WI38 (cell line): Measurements from ENCODE around the gene GADL1.

Experiments used
- H3K4me3 ChIP-seq: 2 replicates; pipeline ENCODE4 v1.5.1; 2011; ENCODE audit warnings: low read depth, mild to moderate bottlenecking, control low read depth, low read length
- TF ChIP-seq, protein P1 (sequence below): IDR thresholded peaks from 2 replicates; pipeline ENCODE4 v1.5.1; 2012; ENCODE audit warnings: low read depth, mild to moderate bottlenecking, control low read depth, low read length

GADL1 gene

DNA sequence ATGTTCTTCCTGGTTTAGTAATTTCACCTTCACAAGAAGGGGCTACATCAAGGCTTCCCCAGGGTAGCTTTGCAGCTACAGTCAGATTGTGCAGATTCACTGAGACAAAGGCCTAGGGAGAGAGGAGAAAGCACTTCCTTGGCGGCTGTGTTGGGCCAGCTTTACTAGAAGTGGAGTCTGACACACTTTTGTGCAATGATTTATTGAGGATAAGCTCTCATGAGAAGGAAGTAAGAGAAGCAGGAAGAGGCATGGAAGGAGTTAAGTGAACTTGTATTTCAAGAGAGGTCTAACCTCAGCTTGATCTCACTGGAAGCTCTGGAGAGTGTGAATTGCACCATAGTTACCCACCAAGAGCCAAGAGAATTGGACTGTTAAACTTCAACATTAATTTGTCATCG, 209.2 kb downstream of the GADL1 start:
- no peak overlapping the region for H3K4me3 ChIP-seq

DNA sequence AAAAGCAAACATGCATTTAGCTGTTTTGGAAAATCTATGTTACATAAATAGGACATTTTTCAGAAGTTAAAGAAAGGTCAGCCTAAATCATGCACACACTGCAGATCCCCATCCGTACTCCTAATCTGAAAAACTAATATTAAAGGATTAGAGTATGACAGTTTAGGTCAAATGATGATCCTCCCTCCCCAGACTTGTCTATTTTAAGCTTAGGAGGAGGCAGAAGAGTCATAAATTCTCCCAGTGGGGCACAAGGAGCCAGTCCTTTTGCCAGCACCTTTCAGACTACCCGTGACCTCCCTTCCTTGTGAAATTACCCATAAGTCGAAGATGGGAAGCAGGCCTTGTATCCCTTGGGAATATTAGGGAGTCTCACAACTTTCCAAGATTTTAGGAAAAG, 210.1 kb downstream of the GADL1 start:
- TF ChIP-seq, protein P1, sequence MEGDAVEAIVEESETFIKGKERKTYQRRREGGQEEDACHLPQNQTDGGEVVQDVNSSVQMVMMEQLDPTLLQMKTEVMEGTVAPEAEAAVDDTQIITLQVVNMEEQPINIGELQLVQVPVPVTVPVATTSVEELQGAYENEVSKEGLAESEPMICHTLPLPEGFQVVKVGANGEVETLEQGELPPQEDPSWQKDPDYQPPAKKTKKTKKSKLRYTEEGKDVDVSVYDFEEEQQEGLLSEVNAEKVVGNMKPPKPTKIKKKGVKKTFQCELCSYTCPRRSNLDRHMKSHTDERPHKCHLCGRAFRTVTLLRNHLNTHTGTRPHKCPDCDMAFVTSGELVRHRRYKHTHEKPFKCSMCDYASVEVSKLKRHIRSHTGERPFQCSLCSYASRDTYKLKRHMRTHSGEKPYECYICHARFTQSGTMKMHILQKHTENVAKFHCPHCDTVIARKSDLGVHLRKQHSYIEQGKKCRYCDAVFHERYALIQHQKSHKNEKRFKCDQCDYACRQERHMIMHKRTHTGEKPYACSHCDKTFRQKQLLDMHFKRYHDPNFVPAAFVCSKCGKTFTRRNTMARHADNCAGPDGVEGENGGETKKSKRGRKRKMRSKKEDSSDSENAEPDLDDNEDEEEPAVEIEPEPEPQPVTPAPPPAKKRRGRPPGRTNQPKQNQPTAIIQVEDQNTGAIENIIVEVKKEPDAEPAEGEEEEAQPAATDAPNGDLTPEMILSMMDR = no peak
- H3K4me3 ChIP-seq = no peak overlapping the region

More for the DNA sequence above, 209.2 kb downstream of the GADL1 start:
- TF ChIP-seq, protein P1 = no peak

DNA sequence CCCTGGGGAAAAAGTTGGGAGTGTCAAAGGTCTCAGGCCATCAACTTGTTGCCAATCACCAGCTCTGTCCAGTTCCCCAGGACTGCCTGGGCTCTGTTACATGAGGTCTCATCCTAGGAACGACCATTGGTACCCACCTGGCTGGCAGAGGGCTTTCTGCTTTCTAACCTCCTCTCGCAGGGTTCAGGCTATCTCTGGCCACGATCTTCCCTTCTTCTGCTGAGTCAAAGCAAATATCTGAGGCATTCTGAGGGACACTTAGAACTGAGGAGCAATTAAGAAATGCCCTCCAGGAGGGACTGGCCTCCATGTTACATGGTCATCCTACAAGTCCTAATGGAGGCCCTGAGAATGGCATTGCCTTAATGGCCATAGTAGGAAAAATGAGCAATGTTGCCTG, 210.7 kb downstream of the GADL1 start:
- TF ChIP-seq, protein P1 = no peak
- H3K4me3 ChIP-seq = no peak overlapping the region

DNA sequence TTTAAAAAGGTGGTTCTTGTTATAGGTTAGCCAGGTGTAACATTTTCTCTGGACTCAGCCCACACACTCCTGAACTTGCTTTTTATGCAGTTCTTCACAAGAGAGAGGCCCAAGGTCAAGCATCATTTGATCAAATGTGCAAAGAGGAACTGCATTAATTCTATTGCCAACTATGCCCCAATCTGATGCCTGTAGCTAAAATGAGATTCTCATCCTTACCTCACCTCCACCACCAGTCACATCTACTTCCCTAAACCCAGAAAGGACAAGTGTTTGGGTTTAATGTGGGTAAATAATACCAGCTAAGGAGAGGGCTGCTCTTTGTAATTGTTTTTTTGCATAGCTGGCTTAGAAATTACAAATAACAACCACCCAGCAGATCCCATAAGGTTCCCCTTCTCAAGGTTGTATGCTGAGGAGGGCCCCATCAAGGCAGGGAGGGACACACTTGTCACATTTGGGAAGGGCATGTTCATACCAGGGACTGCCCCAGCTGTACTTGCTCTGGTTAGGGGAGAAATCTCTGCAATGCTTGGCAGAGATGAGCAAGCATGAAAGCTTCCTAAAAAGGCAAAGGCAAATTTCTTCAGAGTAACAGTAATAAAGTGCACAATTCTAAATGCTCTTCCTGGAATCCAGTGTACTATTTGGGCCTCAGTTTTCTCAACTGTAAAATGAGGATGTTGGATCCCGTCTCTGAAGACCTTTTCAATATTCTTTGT, 211.9 kb downstream of the GADL1 start:
- no peak overlapping the region for H3K4me3 ChIP-seq
- TF ChIP-seq, protein P1 = no peak

DNA sequence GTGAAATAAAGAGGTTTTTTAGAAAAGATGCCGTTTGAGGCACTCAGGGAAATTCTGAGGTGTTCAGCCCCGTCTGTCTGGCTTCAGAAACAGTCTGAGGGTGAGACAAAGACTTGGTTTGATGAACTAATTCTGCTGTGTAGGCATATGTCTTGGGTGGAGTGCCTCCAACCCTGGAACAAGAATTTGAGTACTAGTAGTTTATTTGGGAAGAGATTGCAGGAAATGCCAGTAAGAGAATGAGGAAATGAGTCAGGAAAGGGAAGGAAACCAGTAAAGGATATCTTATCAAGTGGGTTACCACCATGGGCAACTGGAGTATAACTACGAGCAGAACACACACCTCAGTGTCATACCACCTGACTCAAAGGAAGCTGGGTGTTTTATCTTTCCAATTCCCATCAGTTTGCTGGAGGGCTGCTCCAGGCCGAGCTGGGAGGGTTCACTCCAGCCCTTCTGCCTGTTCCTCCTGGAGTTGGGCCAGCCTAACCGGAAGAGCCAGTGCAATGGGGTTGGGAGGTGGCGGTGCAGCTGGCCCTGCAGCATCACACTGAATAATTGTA, 212.7 kb downstream of the GADL1 start:
- H3K4me3 ChIP-seq = peak overlapping the region; percentile 23; the same call in 1 of the 2 replicates
- TF ChIP-seq, protein P1 = no peak

DNA sequence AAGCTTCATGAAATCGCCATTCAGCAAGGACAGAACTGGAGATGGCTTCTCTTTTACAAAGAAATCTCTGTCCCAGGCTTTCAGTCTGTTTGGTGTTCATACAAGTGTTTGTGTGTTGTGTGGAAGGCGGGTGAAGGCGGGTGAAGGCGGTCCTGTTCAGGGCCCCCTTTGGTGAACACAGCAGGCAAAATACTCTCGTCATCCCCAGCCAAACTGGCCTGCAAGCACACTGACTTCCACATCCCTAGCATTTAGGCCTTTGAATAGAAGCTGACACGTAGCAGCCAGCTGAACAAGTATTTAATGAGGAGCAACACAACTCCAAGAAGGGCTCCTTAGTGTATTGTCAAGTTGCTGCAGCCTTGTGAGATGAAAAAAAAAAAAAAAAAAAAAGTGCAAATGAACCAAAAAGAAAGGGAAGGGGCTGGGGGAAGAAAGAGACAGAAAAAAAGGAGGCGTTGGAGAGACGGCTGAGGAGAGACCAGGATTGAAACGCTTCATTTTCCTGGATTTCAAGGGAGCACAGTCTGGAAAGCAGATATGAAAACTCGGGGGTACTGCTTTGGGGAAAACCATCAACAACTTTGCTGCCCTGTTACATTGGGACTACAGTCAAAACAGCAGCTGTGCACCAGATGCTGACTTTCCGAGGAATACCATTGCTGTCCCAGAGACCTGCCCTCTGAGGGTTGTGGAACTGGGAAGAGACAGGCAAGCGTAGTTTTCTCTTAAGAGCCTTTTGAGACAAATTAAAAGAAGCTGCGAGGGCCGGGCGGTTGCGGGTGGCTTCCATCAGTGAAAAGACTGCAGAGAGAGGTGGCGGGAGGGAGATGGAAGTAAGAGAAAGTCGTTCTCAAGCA, 213.4 kb downstream of the GADL1 start:
- peak overlapping the region; percentile 23; the same call in 1 of the 2 replicates for H3K4me3 ChIP-seq
- TF ChIP-seq, protein P1 = no peak
